ENCODE results near the gene ETV3. TPM values are rescaled to one million over a fixed set of nuclear protein-coding genes. Genes with fewer than 3 reads are reported as not detected.

ETV3 gene
- polyA plus RNA-seq, 1 experiment = 7.4 TPM

GRCh38 chr1:157113631-157114030, 24.6 kb downstream of the ETV3 start:
- DNase-seq (ENCODE audit: low read depth) = no peak
- Histone ChIP-seq H3K4me3 (ENCODE audit: low read depth, low read length) (no peak overlapping the region), H3K36me3 (ENCODE audit: control insufficient read depth, insufficient read depth, low read length) (no peaks in the 10 kb centered on the region), H3K27me3 (ENCODE audit: control insufficient read depth, insufficient read depth, low read length) (peaks cover 13% of the 10 kb centered on the region)
- ChIA-PET CTCF (interaction anchor here (2.2 kb wide), 1 partner anchor 23 kb away, joined by 7 read pairs; no protein-coding TSS in a partner anchor), POLR2A (no interaction called here)
- TF ChIP-seq CTCF (IDR thresholded peaks at IDR 0.05; ENCODE audit: insufficient read depth, low read depth, low read length) = no peak

GRCh38 chr1:157113106-157113505, 25.1 kb downstream of the ETV3 start:
- no peak for DNase-seq (ENCODE audit: low read depth)
- POLR2A ChIA-PET = no interaction called here
- peaks cover 13% of the 10 kb centered on the region for H3K27me3 ChIP-seq (ENCODE audit: control insufficient read depth, insufficient read depth, low read length)
- CTCF ChIA-PET = interaction anchor here (1.2 kb wide), 1 partner anchor 23 kb away, joined by 4 read pairs; no protein-coding TSS in a partner anchor
- H3K4me3 ChIP-seq (ENCODE audit: low read depth, low read length) = no peak overlapping the region
- no peaks in the 10 kb centered on the region for H3K36me3 ChIP-seq (ENCODE audit: control insufficient read depth, insufficient read depth, low read length)
- no peak for TF ChIP-seq CTCF (IDR thresholded peaks at IDR 0.05; ENCODE audit: insufficient read depth, low read depth, low read length)

DNA sequence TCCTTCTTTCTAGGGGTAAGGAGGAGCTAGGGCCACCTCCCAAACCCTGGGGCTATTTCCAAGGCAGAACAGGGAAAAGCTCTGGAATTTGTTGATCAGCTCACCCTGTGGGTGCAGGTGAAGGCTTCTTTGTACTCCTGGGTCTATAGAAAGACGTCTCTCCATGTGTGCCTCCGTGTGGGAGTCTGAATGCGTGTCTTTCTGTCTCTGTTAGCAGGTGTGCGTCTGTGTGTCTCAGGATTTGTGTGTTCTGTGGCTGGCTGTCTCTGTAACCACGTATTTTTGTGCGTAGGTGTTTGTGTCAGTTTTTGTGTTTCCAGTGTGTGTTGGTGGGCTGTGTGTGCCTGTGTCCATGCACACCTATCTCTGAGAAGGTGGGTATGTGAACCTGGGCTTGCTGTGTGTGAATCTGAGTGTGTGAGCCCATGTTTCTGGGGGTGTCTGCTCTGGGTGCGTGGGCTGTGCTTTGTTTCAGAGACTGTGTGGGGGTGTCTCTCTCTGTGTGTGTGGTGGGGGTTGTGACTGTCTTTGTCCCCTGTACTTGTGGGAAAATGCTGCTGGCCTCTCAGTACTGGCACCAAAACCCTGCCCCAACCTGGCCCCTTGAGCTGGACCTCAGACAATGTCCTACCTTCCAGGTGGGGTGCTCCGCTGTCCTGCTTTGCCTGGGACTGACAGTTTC, 25.9 kb downstream of the ETV3 start:
- no peak for DNase-seq (ENCODE audit: low read depth)
- TF ChIP-seq CTCF (IDR thresholded peaks at IDR 0.05; ENCODE audit: insufficient read depth, low read depth, low read length) = no peak
- peaks cover 13% of the 10 kb centered on the region for H3K27me3 ChIP-seq (ENCODE audit: control insufficient read depth, insufficient read depth, low read length)
- H3K36me3 ChIP-seq (ENCODE audit: control insufficient read depth, insufficient read depth, low read length) = no peaks in the 10 kb centered on the region
- POLR2A ChIA-PET = no interaction called here
- no peak overlapping the region for H3K4me3 ChIP-seq (ENCODE audit: low read depth, low read length)
- CTCF ChIA-PET = interaction anchor here (0.9 to 1.2 kb wide), 2 partner anchors 11 to 23 kb away, joined by 4 read pairs; no protein-coding TSS in a partner anchor

DNA sequence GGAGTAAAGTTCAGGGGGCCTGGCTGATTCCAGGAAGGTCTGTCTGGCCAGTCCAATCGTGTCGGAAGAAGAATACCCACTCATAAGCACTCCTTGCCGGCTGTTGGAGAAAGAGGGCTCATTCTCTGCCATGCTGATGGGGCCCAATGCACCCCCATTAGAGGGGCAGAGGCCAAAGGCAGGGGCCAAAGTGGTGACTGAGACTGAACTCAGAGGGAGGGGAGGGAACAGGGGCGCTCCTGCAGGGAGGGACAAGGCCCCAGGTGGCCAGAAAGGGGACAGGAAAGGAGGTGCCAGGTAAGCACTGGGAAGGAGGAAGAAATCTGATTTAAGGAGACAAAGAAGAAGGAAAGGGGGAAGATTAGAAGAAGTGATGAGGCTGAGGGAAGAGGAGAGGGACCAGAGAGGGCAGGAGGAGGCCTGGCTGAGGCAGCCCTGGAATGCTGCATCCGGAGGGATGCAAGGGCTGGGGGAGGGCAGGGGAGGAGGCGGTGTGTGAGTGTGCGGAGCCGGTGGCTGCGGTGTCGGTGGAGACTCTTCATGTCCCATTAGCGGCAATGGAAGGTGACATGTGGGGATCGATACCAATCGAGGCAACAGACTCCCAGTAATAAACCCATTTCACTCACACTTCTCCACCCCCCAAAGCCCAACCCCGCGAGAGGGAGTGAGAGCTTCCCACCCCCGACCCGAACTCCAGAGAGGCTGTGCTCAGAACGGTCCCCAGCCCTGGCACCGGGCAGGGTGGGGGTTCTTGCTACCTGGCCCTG, 26.6 kb downstream of the ETV3 start:
- no peak for DNase-seq (ENCODE audit: low read depth)
- CTCF ChIA-PET = interaction anchor here (0.9 to 2.3 kb wide), 4 partner anchors 12 to 44 kb away, joined by 4 to 8 read pairs (median 5); no protein-coding TSS in a partner anchor
- no peak overlapping the region for H3K4me3 ChIP-seq (ENCODE audit: low read depth, low read length)
- peaks cover 13% of the 10 kb centered on the region for H3K27me3 ChIP-seq (ENCODE audit: control insufficient read depth, insufficient read depth, low read length)
- no peak for TF ChIP-seq CTCF (IDR thresholded peaks at IDR 0.05; ENCODE audit: insufficient read depth, low read depth, low read length)
- POLR2A ChIA-PET = no interaction called here
- no peaks in the 10 kb centered on the region for H3K36me3 ChIP-seq (ENCODE audit: control insufficient read depth, insufficient read depth, low read length)

- ChIA-PET CTCF (interaction anchor here (0.8 to 2.3 kb wide), 4 partner anchors 16 to 45 kb away, joined by 3 to 8 read pairs (median 5); no protein-coding TSS in a partner anchor), POLR2A (interaction anchor here (0.6 kb wide), 1 partner anchor 103 kb away, joined by 3 read pairs; no protein-coding TSS in a partner anchor)
- no peak for DNase-seq (ENCODE audit: low read depth)
- TF ChIP-seq CTCF (IDR thresholded peaks at IDR 0.05; ENCODE audit: insufficient read depth, low read depth, low read length) = no peak
- no peaks in the 10 kb centered on the region for H3K36me3 ChIP-seq (ENCODE audit: control insufficient read depth, insufficient read depth, low read length)
- no peak overlapping the region for H3K4me3 ChIP-seq (ENCODE audit: low read depth, low read length)
- H3K27me3 ChIP-seq (ENCODE audit: control insufficient read depth, insufficient read depth, low read length) = peaks cover 13% of the 10 kb centered on the region
Measured at GRCh38 chr1:157110686-157111085, 27.5 kb downstream of the ETV3 start.
